ENCODE results near the gene TFG.
"Not testable (repeated sequence)": the region's sequence is repeated elsewhere in the genome, so short reads cannot be mapped to it uniquely, and the experiment has no call there.

Gene TFG

DNA sequence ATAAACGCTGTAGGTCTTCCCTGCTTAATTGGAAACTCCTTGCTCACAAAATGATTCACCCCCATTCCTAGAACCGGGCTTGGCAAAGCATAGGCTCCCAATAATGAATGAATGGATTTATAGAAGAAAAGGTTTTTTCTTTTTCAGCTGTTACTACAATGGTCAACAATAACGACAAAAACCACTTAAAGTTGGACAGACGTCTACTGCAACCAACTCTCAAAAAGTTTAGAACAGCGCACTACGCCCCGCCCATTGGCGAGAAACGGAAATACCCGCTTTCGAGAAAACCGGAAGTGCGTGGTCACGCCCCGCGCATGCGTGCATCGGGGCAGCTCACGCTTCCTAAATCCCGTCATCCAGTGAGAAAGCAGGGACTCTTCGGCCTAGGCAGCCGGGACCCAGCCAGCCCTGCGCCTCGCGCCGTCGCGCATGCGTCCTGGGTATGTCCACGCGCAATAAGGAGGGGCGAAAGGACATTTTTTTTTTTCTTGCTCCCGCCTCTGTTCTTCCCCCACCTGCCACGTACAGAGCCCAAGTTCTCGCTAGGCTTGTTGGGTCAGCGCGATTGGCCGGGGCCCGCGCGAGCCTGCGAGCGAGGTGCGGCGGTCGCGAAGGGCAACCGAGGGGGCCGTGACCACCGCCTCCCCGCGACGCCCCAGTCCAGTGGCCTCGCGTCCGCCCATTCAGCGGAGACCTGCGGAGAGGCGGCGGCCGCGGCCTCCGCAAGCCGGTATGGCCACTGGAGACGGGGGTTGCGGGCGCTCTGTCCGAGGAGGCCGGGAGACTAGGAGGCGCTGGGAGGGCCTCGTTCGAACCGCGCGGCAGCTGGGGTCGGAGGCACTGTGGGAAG lies at the start of gene TFG:
TSS of gene TFG (plus strand) at position 506 of the 853 bp plus-strand sequence. CDS start 4,192 bp downstream, outside the sequence.
- DNase-seq: peak; percentile 97

DNA sequence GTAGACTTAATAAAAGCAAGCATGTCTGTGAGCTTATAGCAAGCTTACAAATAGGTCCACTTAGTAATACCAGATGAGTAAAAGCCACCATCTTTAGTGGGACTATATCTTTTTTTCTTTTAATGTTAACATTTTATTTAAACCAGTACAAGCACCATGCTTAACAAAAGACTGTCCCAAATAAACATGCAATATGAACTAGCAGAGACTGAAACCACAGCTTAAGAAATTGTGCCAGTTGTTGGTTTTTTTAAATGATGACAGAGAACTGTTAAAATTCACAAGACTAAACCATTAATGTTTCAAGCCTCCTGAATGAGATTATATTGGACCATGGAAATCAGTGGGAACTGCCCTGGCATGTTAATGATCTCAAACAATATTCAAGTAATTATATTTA lies 48.0 kb upstream of the TFG start:
- DNase-seq: not testable (repeated sequence)

DNA sequence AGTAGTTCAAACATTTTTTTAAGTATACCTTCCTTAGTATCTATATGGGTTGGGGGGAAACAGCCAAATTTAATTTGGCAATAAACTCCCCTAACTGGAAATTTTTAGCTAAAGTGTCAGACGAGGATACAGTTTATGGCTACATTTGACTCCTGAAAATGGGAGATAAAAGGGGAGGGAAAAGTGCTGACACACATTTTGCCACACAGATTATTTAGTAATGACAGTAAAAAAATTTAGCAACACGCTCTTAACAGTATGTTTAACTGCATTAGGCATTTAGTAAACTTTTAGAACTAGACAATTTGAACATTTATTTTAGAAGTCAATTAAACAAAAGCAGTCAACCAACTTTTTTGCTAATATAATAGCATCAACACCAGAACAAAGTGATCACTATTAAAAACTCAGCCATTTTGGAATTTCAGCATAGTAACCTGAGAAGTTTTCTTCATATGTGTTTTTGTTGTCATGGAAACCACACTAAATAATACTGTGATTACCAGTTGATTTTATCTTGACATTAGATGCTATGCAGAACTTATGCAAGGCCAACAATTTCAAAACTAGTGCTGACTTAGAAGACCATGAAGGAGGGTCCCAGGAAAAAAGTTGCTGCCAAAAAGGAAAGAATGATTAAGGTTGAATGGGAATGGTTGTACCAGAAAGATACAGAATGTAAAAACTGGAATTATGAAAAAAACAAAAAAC lies 47.0 kb upstream of the TFG start:
- no peak for DNase-seq

DNA sequence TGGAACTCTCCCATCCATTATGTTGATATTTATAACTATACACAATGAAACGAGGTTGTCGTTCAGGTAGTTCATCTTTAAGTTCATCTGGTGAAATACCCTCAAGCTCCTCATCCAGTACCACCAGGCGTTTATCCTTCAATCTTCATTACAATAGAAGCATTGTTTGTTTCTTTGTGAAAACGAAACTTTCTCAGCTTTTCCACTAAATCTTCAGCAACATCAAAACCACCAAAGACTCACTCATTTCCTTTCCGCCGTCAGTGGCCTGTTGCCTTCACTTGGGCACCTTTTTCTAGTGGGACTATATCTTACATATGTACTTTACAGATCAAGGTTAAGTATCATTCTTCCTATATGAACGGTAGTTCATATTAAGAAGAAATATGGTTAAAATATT lies 44.1 kb upstream of the TFG start:
- no peak for DNase-seq

DNA sequence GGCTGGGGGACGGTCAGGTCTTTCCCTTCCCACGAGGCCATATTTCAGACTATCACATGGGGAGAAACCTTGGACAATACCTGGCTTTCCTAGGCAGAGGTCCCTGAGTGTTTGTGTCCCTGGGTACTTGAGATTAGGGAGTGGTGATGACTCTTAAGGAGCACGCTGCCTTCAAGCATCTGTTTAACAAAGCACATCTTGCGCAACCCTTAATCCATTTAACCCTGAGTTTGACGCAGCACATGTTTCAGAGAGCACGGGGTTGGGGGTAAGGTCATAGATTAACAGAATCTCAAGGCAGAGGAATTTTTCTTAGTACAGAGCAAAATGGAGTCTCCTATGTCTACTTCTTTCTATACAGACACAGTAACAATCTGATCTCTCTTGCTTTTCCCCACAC lies 42.6 kb upstream of the TFG start:
- DNase-seq: not testable (repeated sequence)

DNA sequence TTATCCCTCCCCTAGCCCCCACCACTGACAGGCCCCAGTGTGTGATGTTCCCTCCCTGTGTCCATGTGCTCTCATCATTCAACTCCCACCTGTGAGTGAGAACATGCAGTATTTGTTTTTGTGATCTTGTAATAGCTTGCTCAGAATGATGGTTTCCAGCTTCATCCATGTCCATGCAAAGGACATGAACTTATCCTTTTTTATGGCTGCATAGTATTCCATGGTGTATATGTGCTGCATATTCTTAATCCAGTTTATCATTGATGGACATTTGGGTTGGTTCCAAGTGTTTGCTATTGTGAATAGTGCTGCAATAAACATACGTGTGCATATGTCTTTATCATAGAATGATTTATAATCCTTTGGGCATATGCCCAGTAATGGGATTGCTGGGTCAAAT lies 42.0 kb upstream of the TFG start:
- not testable (repeated sequence) for DNase-seq

DNA sequence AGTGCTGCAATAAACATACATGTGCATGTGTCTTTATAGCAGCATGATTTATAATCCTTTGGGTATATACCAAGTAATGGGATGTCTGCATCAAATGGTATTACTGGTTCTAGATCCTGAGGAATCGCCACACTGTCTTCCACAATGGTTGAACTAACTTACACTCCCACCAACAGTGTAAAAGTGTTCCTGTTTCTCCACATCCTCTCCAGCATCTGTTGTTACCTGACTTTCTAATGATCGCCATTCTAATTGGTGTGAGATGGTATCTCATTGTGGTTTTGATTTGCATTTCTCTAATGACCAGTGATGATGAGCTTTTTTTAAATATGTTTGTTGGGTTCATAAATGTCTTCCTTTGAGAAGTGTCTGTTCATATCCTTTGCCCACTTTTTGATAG lies 38.3 kb upstream of the TFG start:
- not testable (repeated sequence) for DNase-seq

DNA sequence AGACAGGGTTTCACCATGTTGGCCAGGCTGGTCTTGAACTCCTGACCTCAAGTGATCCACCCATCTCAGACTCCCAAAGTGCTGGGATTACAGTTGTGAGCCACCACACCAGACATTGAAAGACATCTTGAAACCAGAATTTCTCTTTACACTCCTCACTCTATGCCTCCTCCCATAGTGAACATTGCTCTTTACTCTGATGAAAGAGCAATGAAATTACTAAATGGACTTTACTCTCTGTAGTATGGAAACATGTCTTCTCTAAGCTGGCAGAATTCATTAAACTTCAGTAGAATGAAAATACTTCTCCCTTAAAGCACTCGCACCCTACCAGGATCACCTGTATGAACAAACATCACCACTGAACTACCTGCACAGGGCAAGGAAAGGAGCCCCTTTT lies 27.8 kb upstream of the TFG start:
- no peak for DNase-seq

DNA sequence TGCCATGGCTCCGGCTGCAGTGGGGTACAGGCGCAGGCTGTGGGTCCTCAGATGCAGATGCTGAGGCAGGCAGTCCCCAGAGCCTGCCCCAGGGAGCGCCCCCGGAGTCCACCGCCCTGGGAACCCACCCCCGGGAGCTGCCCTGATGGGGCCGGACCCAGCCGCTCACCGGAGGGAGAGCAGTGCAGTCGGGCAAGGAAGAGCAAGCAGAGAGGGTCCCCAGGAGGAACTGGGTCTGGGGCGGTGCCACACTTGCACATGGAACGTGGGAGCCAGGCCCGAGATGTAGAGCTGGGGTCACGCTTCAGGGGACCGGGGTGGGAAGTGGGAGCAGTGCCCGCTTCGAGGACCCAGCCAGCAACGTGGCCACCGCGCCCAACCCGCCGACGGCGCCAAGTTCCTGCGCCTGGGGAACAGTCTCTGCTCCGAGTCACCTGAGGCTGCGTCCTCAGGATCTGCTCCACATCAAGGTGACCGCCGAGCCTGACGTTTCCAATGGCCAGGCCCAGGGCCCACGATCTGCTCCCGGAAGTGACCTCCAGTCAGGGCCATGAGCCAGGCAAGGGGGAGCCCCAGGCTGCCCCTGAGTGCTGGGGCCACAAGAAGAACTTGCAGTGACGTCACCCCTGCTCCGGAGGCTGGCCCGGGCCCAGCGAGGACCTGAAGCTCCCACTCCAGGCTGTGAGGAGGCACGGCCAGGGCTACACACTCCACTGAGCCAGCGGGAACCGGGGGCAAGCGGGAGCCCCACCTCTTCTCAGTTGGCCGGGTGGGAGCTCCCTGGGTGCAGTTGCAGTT lies 27.0 kb upstream of the TFG start:
- DNase-seq: no peak

DNA sequence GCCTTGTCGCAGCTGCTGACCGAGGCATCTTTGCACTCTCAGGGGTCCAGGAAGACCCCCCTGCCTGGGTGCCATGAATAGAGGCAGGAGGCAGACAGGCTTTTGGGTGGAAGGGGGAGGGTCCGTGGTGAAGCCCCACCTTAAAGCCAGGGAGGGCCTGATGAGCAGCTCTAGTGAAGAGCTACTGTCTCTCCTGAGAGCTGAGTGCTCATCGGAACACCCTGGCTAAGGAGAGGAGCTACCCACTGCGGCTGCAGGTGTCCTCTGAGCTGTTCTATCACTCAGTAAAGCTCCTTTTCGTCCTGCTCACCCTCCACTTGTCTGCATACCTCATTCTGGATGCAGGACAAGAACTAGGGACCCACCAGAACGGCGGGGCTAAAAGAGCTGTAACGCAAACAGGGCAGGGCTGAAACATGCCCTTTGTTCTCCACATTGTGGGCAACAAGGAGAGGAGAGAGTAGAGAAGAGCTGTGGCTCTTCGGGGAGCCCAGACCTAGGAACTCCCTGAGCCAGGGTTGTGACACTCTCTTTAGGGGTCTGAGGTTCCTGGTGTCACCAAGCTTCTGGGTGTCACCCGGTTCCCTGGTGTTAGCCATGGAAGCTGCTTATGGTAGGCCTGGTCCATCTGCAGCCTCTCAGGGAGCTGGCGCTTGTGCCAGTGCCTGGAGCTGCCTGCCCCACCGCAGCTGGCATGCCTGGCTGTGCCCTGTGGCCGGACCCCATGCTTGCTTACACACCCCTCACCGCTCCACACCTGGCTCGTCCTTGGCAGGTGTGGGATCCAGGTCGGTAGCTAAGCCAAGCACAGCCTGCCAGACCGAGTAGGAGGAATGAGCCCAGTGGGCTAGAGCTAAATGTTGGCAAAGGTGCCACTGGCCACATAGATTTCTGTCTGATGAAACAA lies 26.2 kb upstream of the TFG start:
- DNase-seq: no peak

DNA sequence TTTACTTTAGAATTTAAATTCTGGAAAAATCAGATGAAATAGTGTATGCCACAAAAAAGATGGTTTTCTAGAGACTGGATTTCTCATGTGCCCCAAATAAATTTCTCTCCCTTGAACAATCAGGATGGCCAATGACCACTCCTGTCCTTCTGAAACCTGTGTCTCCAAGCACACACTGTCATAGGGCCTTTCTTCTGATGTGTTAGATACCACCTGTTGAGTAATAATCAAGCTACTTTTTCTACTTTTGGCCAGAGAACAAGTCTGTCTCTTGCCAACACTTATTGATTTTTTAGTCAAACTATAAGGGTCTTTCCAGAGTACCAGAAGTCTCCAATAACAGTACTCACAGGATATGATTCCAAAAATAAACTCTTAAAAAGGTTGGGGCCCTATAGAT lies 16.1 kb upstream of the TFG start:
- DNase-seq: no peak

DNA sequence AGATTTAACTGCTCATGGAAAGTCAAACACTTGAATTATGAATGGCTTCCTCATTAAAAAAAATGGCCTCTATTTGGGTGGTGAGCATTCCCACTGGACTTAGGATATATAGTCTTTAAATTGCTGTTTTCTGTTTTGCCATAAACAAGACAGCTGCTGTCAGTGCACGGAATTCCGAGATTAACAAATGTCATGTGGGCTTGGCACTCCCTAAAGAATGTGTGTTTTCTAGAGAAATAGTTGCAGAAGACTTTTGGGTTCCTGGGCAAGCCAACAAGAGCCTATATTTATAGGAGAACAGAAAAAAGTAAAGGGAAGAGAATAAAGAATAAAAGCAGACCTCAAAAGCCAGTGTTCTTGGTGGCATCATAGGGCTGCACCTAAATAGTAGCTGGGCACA lies 13.6 kb upstream of the TFG start:
- DNase-seq: no peak

DNA sequence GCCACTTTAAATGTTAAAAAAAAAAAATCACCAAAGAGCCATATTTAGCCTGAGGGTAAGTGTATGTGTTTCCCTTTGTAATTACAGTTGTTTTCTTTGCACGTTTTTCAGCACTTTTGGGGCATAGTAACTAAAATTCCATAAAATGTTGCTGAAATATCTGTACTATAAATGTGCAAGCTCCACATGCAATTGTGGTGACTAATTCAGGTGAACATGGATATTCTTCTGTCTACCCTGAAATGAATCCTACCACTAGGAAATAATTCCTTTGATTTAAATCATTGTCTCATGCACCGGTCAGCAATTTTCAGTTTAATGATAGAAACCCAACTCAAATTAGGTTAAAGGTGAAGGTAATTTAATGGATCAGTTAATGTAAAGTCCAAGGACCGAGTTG lies 13.1 kb upstream of the TFG start:
- no peak for DNase-seq

DNA sequence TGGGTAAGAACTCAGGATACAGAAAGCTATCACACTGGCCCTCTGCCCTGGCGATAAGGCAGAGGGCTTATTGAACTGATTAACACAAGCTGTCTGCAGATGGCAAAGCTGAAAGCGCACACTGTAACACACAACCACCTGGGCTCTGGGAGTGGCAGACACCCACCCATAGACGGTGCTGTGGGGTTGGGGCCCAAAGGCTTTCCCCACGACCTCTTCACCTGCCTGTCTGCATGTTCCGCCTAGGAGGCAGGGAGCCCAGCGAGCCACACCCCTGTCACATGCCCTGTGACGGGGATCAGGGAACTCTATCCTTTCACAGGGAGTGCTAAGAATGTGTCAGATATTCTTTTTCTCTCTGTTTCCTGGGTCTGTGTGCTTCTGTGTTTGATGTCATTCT lies 12.1 kb upstream of the TFG start:
- DNase-seq: no peak

DNA sequence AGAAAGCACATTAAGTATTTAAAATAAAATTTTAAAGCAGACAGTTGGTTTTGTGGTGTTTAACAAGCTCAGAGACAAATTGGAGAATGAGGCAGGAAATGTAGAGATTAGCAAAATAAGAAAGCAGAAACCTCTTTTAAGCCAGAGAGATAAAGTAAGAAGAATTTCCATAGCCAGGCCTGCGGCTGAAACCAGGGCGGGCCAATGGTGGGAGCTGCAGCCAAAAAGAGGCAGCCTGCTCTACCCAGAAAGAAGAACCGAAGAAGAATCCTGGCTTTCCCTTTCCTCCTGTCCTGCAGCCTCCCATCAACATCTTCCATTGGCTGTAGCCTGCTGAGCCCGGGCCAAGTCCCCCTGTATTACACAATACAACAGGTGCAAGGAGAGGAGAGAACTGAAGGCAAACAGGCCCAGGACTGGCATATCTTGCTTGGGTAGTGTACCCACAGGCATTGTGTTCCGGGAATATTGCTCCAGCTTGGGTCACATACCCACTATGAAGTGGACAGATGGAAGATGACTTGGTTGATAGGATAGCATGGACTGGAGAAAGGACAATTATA lies 11.5 kb upstream of the TFG start:
- DNase-seq: no peak

DNA sequence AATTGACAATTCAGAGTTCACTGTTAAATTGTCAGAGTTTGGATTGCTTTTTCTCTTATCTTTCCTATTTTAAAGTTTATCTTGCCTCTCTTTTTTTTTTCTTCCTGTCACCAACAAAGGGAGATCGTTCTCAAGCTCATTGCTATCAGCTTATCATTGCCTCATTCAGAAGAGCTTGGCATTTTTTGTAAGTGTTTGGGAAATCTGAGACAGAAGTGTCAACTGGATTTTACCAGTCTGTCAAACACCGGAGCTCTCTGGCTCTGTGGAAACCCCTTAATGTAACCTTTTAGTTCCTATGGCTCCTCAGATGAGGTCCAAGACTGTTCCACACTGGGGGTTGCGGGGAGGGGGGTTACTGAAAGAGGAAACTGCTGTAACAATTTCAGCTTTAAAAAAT lies 10.6 kb upstream of the TFG start:
- no peak for DNase-seq

DNA sequence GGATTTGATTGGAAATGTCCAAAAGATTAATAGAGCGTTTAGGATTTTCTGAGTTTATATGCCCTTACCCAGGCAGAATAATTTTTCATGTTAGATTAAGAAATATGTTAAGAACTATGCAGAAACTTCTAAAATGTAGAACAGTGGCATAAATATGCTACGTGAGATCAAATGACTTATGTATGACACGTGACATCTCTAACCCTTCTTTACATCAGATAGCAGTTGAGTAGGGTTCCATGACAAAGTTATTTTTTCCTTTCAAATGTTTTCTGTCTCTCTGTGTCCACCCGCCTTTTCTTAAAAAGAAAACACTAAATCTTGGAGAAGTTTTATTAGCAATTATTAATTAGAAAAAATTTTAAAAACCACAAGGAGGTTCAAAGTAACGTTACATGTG lies 8.6 kb upstream of the TFG start:
- DNase-seq: no peak

DNA sequence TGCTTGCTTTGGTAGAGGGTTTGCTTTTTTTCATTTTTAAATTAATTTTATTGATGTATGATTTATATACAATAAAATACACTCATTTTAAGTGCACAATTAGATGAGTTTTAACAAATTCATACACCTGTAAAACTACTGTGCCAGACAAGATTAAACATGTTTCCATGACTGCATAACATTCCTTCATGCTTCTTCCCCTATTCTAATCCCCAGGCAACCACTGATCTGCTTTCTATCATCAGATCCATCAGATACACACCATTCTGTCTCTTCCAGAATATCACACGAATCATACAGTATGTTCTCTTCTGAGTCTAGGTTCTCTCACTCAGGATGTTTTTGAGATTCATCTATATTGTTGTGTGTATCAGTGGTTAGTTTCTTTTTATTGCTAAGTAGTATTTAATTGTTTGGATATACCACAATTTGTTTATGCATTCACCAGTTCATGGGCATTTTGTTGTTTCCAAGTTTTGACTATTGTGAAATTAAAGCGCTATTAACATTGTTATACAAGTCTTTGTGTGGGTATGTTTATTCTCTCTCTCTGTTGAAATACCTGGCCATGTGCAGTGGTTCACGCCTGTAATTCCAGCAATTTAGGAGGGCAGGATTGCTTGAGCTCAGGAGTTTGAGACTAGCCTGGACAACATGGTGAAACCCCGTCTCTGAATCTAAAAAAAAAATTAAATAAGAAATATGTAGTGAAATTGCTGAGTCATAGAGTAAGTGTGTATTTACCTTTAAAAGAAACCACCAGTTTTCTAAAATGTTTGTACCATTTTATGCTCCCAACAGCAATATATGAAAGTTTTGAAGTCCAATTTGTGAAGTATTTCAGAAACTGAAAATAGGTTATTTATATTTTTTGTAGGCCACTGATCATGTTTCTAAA lies 7.0 kb upstream of the TFG start:
- DNase-seq: no peak

DNA sequence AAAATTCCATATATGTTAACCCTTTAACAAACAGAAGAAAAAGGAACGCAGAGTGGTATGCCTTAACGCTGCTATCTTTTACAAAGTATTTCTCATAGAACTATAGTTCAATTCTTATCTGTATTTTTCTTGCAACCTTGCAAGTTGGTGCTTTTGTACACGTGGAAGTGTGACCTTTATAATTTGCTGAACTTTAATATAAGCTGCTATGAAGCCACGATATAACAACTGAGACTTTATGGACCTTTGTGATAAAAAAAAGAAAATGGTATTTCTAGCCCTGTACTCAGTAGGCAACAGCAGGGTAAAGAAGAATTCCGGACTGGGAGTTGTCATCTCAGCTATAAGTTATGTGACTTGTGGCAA lies 6.3 kb upstream of the TFG start:
- no peak for DNase-seq

DNA sequence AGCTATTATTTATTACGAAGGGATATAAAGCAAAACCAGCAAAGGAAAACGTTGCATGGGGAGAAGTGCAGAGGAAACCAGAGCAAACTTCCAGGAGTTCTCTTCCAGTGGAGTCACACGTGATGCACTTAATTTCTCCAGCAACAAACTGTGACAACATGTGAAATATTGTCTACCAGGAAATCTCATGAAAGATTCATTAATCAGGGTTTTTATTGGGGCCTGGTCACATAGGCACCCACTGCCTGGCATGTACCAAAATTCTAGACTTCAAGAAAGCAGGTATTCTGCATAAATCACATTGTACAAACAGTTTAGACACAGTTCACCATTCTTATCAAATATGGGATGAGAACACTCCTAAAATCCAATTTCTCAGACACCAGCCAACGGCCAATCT lies 5.4 kb upstream of the TFG start:
- DNase-seq: no peak

DNA sequence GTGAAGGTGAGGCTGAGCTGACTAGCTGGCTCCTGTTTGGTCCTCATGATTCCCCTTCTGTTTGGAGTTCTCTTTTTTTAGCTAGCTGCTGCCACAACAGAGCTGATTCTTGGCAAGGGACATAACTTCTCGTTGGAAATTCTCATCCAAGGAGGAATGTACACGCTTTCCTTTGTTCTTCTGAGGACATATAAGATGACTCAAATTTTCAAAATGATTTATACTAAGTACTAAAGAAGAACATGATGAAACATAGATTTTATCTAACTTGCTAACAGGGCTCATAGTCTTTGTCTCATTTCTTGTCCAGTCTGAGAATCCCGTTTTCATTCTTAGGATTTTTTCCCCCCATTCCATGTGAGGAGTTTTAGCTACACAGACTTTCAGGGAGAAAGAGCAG lies 2.9 kb upstream of the TFG start:
- DNase-seq: no peak

Data from GOT3 (cell line).